ENCODE results near the gene FOSL1.
A peak's percentile ranks its signal among the peaks of the same experiment; 100 is the strongest.

- TF ChIP-seq TCF7L2 (IDR thresholded peaks at IDR 0.05; ENCODE audit: borderline replicate concordance, extremely low read depth, insufficient read depth, insufficient read length) (peak; percentile 62), SP1 (IDR thresholded peaks at IDR 0.05; ENCODE audit: low read depth) (no peak), ELF1 (IDR thresholded peaks at IDR 0.05; ENCODE audit: borderline replicate concordance, low read depth) (no peak), CTCF (IDR thresholded peaks at IDR 0.05 in 2 of 3, conservative IDR thresholded peaks at IDR 0.05 in 1 of 3; ENCODE audit: borderline replicate concordance in 1 of 3, insufficient read depth in 1 of 3, low read depth in 2 of 3, low read length in 2 of 3) (no peak), MAX (IDR thresholded peaks at IDR 0.05) (no peak), POLR2AphosphoS5 (IDR thresholded peaks at IDR 0.05; ENCODE audit: low read depth, low read length) (peak; percentile 77), RAD21 (IDR thresholded peaks at IDR 0.05; ENCODE audit: low read depth) (no peak), EZH2 (IDR thresholded peaks at IDR 0.05) (no peak), JUND (IDR thresholded peaks at IDR 0.05) (no peak)
These were observed 15.6 kb upstream of the FOSL1 start for GRCh38 chr11:65915821-65916251.
